Upper lobe of left lung (tissue), 6 donors: ENCODE measurements around the gene SLC36A2. TPM values are rescaled to one million over a fixed set of nuclear protein-coding genes. Genes with fewer than 3 reads are reported as not detected.

Experiments used
- ATAC-seq, 2 donors: fragments of 200-7000 bp; cut with Tn5 transposase; one replicate each; pipeline ENCODE4 v1.9.1; 2022; ENCODE audit warnings: mild to moderate bottlenecking in 2 of 2, moderate library complexity in 2 of 2; ENCODE audit not compliant: low FRiP score in 2 of 2
- DNase-seq, 2 donors: peaks; one replicate each; pipeline ENCODE4 v3.0.0-alpha.2; 2019 to 2020
- H3K27ac ChIP-seq, 4 donors: fragments of 200-600 bp; sonication (generic); one replicate each; pipeline ENCODE4 v1.5.1; 2016 to 2019
- H3K27me3 ChIP-seq, 4 donors: fragments of 200-600 bp; sonication (generic); one replicate each; pipeline ENCODE4 v1.5.1; 2017 to 2019
- H3K36me3 ChIP-seq, 4 donors: fragments of 200-600 bp; sonication (generic); one replicate each; pipeline ENCODE4 v1.5.1; 2016 to 2019
- H3K4me1 ChIP-seq, 4 donors: fragments of 200-600 bp; sonication (generic); one replicate each; pipeline ENCODE4 v1.5.1; 2018 to 2019
- H3K4me3 ChIP-seq, 4 donors: fragments of 200-600 bp; sonication (generic); one replicate each; pipeline ENCODE4 v1.5.1; 2017 to 2019; ENCODE audit warnings: mild to moderate bottlenecking in 2 of 4, moderate library complexity in 1 of 4
- H3K9me3 ChIP-seq, 4 donors: fragments of 200-600 bp; sonication (generic); one replicate each; pipeline ENCODE4 v1.5.1; 2018 to 2019
- EP300 ChIP-seq, 4 donors: sonication (generic); formaldehyde crosslinking; IDR thresholded peaks; one replicate each; pipeline ENCODE4 v1.5.1; 2017; ENCODE audit warnings: antibody characterized with exemption in 4 of 4, control low read depth in 2 of 4
- POLR2A ChIP-seq, 4 donors: fragments of 450-650 bp; IDR thresholded peaks; one replicate each; pipeline ENCODE4 v1.5.1; 2016 to 2017; ENCODE audit warnings: antibody characterized with exemption in 4 of 4, mild to moderate bottlenecking in 2 of 4
- POLR2AphosphoS5 ChIP-seq, 2 donors: sonication (generic); formaldehyde crosslinking; IDR thresholded peaks; one replicate each; pipeline ENCODE4 v1.5.1; 2017; ENCODE audit warnings: antibody characterized with exemption in 2 of 2
- WGBS, 2 donors: methylation state at CpG; one replicate each; pipeline ENCODE4 v1.1.5; 2017 to 2018; 5-methylcytosine and 5-hydroxymethylcytosine counted together
- total RNA-seq, 6 donors: library from RNA; depleted of rRNA in 4 of 6; stranded (reverse); fragments of >200 nt in 4 of 6; gene quantifications; one replicate each; pipeline versions ENCODE4 v1.1.0 to v1.2.1, GENCODE V29; 2016 to 2021
- TF ChIP-seq, protein P1 (sequence below), 6 experiments: fragments of 450-650 bp in 4 of 6; fragments of 200-600 bp in 2 of 6; sonication (generic) in 2 of 6; IDR thresholded peaks; one replicate each; pipeline ENCODE4 v1.5.1; 2016 to 2019; ENCODE audit warnings: antibody characterized with exemption in 6 of 6
- donor health status: DM: no; HTN: no; CAD: no; lungs with moderate emphysema.
- donor health status: DM: no; HTN: yes; CAD: no; lungs with severe emphysema.

SLC36A2 gene
- total RNA-seq, 6 donors from 2014 or later: not detected

DNA sequence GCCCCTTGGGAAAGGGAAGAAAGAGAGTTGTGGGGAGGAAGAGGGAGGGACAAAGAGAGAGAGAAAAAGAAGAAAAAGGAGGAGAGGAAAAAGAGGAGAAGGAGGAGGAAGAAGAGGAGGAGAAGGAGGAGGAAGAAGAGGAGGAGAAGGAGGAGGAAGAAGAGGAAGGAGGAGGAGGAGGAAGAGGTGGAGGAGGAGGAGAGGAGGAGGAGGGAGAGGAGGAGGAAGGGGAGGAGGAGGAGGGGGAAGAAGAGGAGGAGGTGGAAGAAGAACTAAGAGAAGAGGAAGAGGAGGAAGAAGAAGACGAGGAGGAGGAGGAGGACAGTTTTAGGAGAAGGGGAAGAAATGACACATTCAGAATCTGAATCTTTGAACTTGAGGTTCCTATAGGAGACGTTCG, 7.4 kb downstream of the SLC36A2 start:
- 72 to 74% methylated on average over 3 of the region's 3 CpGs for WGBS, 2 donors
- TF ChIP-seq EP300 (IDR thresholded peaks at IDR 0.05) (no peak), POLR2AphosphoS5 (IDR thresholded peaks at IDR 0.05) (no peak), POLR2A (IDR thresholded peaks at IDR 0.05) (no peak)
- TF ChIP-seq, protein P1, sequence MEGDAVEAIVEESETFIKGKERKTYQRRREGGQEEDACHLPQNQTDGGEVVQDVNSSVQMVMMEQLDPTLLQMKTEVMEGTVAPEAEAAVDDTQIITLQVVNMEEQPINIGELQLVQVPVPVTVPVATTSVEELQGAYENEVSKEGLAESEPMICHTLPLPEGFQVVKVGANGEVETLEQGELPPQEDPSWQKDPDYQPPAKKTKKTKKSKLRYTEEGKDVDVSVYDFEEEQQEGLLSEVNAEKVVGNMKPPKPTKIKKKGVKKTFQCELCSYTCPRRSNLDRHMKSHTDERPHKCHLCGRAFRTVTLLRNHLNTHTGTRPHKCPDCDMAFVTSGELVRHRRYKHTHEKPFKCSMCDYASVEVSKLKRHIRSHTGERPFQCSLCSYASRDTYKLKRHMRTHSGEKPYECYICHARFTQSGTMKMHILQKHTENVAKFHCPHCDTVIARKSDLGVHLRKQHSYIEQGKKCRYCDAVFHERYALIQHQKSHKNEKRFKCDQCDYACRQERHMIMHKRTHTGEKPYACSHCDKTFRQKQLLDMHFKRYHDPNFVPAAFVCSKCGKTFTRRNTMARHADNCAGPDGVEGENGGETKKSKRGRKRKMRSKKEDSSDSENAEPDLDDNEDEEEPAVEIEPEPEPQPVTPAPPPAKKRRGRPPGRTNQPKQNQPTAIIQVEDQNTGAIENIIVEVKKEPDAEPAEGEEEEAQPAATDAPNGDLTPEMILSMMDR (IDR thresholded peaks at IDR 0.05): no peak
- no peaks in the 10 kb centered on the region for H3K4me1 ChIP-seq
- H3K4me3 ChIP-seq: no peak overlapping the region
- DNase-seq (no peak), ATAC-seq (no peak)
- H3K27me3 ChIP-seq: peaks cover 0 to 2% (median 0%) of the 10 kb centered on the region in 4 donors
- H3K36me3 ChIP-seq: no peaks in the 10 kb centered on the region
- no peak overlapping the region for H3K27ac ChIP-seq
- H3K9me3 ChIP-seq: no peaks in the 10 kb centered on the region

DNA sequence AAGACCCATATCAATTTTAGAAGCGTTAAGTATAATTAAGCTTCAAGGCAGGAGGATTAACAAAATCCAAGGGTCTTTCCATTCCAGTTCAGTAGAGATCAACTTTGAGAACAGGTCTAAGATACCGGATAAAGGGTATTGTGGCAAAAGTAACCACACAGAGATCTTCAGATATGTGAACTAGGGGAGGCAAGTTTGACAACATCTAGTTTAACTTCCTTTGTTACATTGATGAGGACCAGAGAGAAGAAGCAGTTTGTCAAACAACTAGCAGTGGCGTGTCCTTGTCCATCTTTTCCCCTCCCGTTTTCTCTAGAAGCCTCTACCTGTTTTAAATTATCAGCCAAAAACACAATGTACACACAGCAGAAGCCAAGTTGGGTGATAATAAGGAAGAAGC, 8.6 kb downstream of the SLC36A2 start:
- Histone ChIP-seq H3K36me3 (no peaks in the 10 kb centered on the region), H3K4me1 (no peaks in the 10 kb centered on the region), H3K9me3 (no peaks in the 10 kb centered on the region), H3K27ac (no peak overlapping the region), H3K27me3 (no peaks in the 10 kb centered on the region), H3K4me3 (no peak overlapping the region)
- WGBS, 2 donors: 83 to 86% methylated on average over 4 of the region's 4 CpGs
- TF ChIP-seq POLR2AphosphoS5 (IDR thresholded peaks at IDR 0.05) (no peak), EP300 (IDR thresholded peaks at IDR 0.05) (no peak), POLR2A (IDR thresholded peaks at IDR 0.05) (no peak)
- TF ChIP-seq, protein P1 (IDR thresholded peaks at IDR 0.05): no peak
- ATAC-seq (no peak), DNase-seq (no peak)

GRCh38 chr5:151332857-151333256, 14.5 kb downstream of the SLC36A2 start:
- Histone ChIP-seq H3K36me3 (no peaks in the 10 kb centered on the region), H3K27ac (no peak overlapping the region), H3K9me3 (no peaks in the 10 kb centered on the region), H3K4me3 (no peak overlapping the region), H3K4me1 (no peaks in the 10 kb centered on the region), H3K27me3 (no peaks in the 10 kb centered on the region)
- WGBS, 2 donors: 88 to 89% methylated on average over 2 of the region's 2 CpGs
- DNase-seq: no peak
- TF ChIP-seq POLR2AphosphoS5 (IDR thresholded peaks at IDR 0.05) (no peak), EP300 (IDR thresholded peaks at IDR 0.05) (no peak), POLR2A (IDR thresholded peaks at IDR 0.05) (no peak)
- TF ChIP-seq, protein P1 (IDR thresholded peaks at IDR 0.05): no peak
- no peak for ATAC-seq

GRCh38 chr5:151328734-151329133, 18.6 kb downstream of the SLC36A2 start:
- no peak for ATAC-seq
- no peaks in the 10 kb centered on the region for H3K4me1 ChIP-seq
- TF ChIP-seq EP300 (IDR thresholded peaks at IDR 0.05) (no peak), POLR2A (IDR thresholded peaks at IDR 0.05) (no peak), POLR2AphosphoS5 (IDR thresholded peaks at IDR 0.05) (no peak)
- TF ChIP-seq, protein P1 (IDR thresholded peaks at IDR 0.05): no peak
- no peak for DNase-seq
- H3K27me3 ChIP-seq: no peaks in the 10 kb centered on the region
- 57 to 75% methylated on average over 4 of the region's 4 CpGs for WGBS, 2 donors
- no peaks in the 10 kb centered on the region for H3K9me3 ChIP-seq
- H3K27ac ChIP-seq: no peak overlapping the region
- H3K4me3 ChIP-seq: no peak overlapping the region
- no peaks in the 10 kb centered on the region for H3K36me3 ChIP-seq

DNA sequence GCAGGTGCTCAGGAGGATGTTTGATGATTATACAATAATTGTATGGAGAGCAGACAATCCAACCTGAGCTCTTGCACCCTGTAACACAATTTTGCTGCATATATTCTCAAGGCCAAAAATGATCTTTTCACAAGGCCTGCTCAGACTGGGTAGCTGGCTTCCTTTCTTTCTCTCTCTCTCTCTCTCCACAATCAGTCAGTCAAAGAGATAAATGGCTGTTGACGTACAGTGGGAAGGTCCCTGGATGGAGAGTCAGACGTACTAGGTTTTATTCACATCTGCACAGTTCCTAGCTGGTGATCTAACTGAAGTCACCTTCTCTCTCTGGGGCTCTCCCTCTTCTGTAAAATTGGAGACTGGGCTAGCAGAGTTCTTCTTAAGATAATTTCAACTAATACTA, 19.8 kb downstream of the SLC36A2 start:
- no peaks in the 10 kb centered on the region for H3K4me1 ChIP-seq
- no peaks in the 10 kb centered on the region for H3K9me3 ChIP-seq
- ATAC-seq (no peak), DNase-seq (no peak)
- WGBS, 2 donors: 52 to 58% methylated on average over 2 of the region's 2 CpGs
- TF ChIP-seq POLR2A (IDR thresholded peaks at IDR 0.05) (no peak), EP300 (IDR thresholded peaks at IDR 0.05) (no peak), POLR2AphosphoS5 (IDR thresholded peaks at IDR 0.05) (no peak)
- TF ChIP-seq, protein P1 (IDR thresholded peaks at IDR 0.05): no peak
- no peaks in the 10 kb centered on the region for H3K36me3 ChIP-seq
- H3K27me3 ChIP-seq: no peaks in the 10 kb centered on the region
- no peak overlapping the region for H3K27ac ChIP-seq
- H3K4me3 ChIP-seq: no peak overlapping the region
